AG08395 (cell line): Measurements from ENCODE around the gene ANO1.

Experiments used
- DNase-seq: peaks from one replicate; pipeline ENCODE4 v3.0.0; 2012; ENCODE audit warnings: mixed read lengths, low spot score

ANO1 gene

GRCh38 chr11:70139785-70140410 lies 61.8 kb downstream of the ANO1 start:
- no peak for DNase-seq

- no peak for DNase-seq
Observed at GRCh38 chr11:70140711-70141485, 62.8 kb downstream of the ANO1 start.

- DNase-seq, result no peak
Observed at GRCh38 chr11:70141486-70142220, 63.5 kb downstream of the ANO1 start.

- no peak for DNase-seq
Observed at GRCh38 chr11:70142221-70142875, 64.2 kb downstream of the ANO1 start.

GRCh38 chr11:70144262-70144661 lies 66.1 kb downstream of the ANO1 start:
- DNase-seq, result no peak

- no peak for DNase-seq
Observed at GRCh38 chr11:70145071-70145470, 67.0 kb downstream of the ANO1 start.

GRCh38 chr11:70145841-70146240 lies 67.7 kb downstream of the ANO1 start:
- DNase-seq, result no peak

GRCh38 chr11:70146299-70146698 lies 68.2 kb downstream of the ANO1 start:
- DNase-seq, result no peak

- no peak for DNase-seq
Observed at GRCh38 chr11:70146895-70147520, 68.9 kb downstream of the ANO1 start.

GRCh38 chr11:70147668-70148067 lies 69.6 kb downstream of the ANO1 start:
- DNase-seq, result no peak

- DNase-seq, result no peak
Observed at GRCh38 chr11:70151671-70152070, 73.6 kb downstream of the ANO1 start.

- no peak for DNase-seq
Observed at GRCh38 chr11:70153133-70153727, 75.1 kb downstream of the ANO1 start.

- DNase-seq, result no peak
Observed at GRCh38 chr11:70155386-70155785, 77.3 kb downstream of the ANO1 start.

GRCh38 chr11:70156291-70157037 lies 78.3 kb downstream of the ANO1 start:
- DNase-seq, result no peak

GRCh38 chr11:70158201-70158600 lies 80.1 kb downstream of the ANO1 start:
- no peak for DNase-seq

- no peak for DNase-seq
Observed at GRCh38 chr11:70158757-70159389, 80.8 kb downstream of the ANO1 start.

GRCh38 chr11:70159627-70160570 lies 81.8 kb downstream of the ANO1 start:
- peak; percentile 55 for DNase-seq

GRCh38 chr11:70161043-70161625 lies 83.0 kb downstream of the ANO1 start:
- no peak for DNase-seq

- no peak for DNase-seq
Observed at GRCh38 chr11:70164705-70165104, 86.6 kb downstream of the ANO1 start.
